PC-3 (cell line): ENCODE measurements around the gene FCN2. TPM values are rescaled to one million over a fixed set of nuclear protein-coding genes. Genes with fewer than 3 reads are reported as not detected.

Experiments
- ATAC-seq: fragments of 200-7000 bp; cut with Tn5 transposase; 2 replicates; pipeline ENCODE4 v1.9.1; 2020; ENCODE audit warnings: mild to moderate bottlenecking, moderate library complexity
- BruUV-seq: library from RNA; stranded (reverse); fragments of 400-500 nt; replicated peaks from 2 replicates; lab custom pipeline; 2021; lab: Mats Ljungman, UMichigan
- CTCF ChIA-PET: fragments of 300-600 bp; sonication (Branson Sonifier 250); formaldehyde crosslinking; loops from one replicate; lab custom pipeline; 2022; ENCODE audit warnings: antibody characterized with exemption; lab: Charles Lee
- POLR2A ChIA-PET: fragments of 300-600 bp; sonication (Branson Sonifier 250); formaldehyde crosslinking; loops from one replicate; lab custom pipeline; 2022; ENCODE audit warnings: antibody characterized with exemption; ENCODE audit not compliant: unreplicated experiment; lab: Charles Lee
- DNase-seq: peaks from one replicate; pipeline ENCODE4 v3.0.0-alpha.2; 2015
- H2AFZ ChIP-seq: fragments of 300-600 bp; sonication (generic); 2 replicates; pipeline ENCODE4 v1.6.0; 2016; ENCODE audit warnings: antibody characterized with exemption, low read length
- H3F3A ChIP-seq: fragments of 300-600 bp; sonication (generic); one replicate; pipeline ENCODE4 v1.6.0; 2017; ENCODE audit warnings: antibody characterized with exemption, low read length, control low read depth, mild to moderate bottlenecking; ENCODE audit not compliant: unreplicated experiment
- H3K27ac ChIP-seq: fragments of 300-600 bp; sonication (generic); 2 replicates; pipeline ENCODE4 v1.5.1; 2016; ENCODE audit warnings: mild to moderate bottlenecking, low read length
- H3K27me3 ChIP-seq: fragments of 300-600 bp; sonication (generic); 2 replicates; pipeline ENCODE4 v1.6.1; 2016; ENCODE audit warnings: low read length, mixed read lengths
- H3K36me3 ChIP-seq: fragments of 300-600 bp; sonication (generic); 2 replicates; pipeline ENCODE4 v1.6.1; 2016; ENCODE audit warnings: low read depth, mixed run types, low read length, mixed read lengths
- H3K4me1 ChIP-seq: fragments of 300-600 bp; sonication (generic); 2 replicates; pipeline ENCODE4 v1.5.1; 2016; ENCODE audit warnings: low read length; ENCODE audit not compliant: insufficient read depth
- H3K4me2 ChIP-seq: fragments of 300-600 bp; sonication (generic); 2 replicates; pipeline ENCODE4 v1.6.0; 2016; ENCODE audit warnings: low read length
- H3K4me3 ChIP-seq: fragments of 300-600 bp; sonication (generic); 2 replicates; pipeline ENCODE4 v1.5.1; 2016; ENCODE audit warnings: mild to moderate bottlenecking, low read length, mixed read lengths
- H3K79me2 ChIP-seq: fragments of 300-600 bp; sonication (generic); 2 replicates; pipeline ENCODE4 v1.6.1; 2017; ENCODE audit warnings: low read length, mixed read lengths
- H3K9ac ChIP-seq: fragments of 300-600 bp; sonication (generic); 2 replicates; pipeline ENCODE4 v1.6.0; 2016; ENCODE audit warnings: mild to moderate bottlenecking, low read length
- H3K9me2 ChIP-seq: fragments of 300-600 bp; sonication (generic); replicated peaks from 2 replicates; pipeline ENCODE4 v1.6.1; 2016; ENCODE audit warnings: mixed run types, low read length, mixed read lengths
- H3K9me3 ChIP-seq: fragments of 300-600 bp; sonication (generic); 2 replicates; pipeline ENCODE4 v1.6.1; 2016; ENCODE audit warnings: low read length, mixed read lengths
- H4K20me1 ChIP-seq: fragments of 300-600 bp; sonication (generic); 2 replicates; pipeline ENCODE4 v1.6.1; 2016; ENCODE audit warnings: low read length, mixed read lengths
- EZH2 ChIP-seq: fragments of 300-600 bp; sonication (generic); IDR thresholded peaks from one replicate; pipeline ENCODE4 v1.6.1; 2017; ENCODE audit warnings: antibody characterized with exemption, mild to moderate bottlenecking, low read length; ENCODE audit not compliant: unreplicated experiment
- EZH2phosphoT487 ChIP-seq: fragments of 300-600 bp; sonication (generic); IDR thresholded peaks from 2 replicates; pipeline ENCODE4 v1.6.1; 2018; ENCODE audit warnings: mild to moderate bottlenecking, antibody characterized with exemption, low read length, borderline replicate concordance
- intact Hi-C: fragments of 100-400 bp; cut with micrococcal nuclease; formaldehyde crosslinking; loops from 2 replicates; pipeline ENCODE4 v1.9.0; 2023
- total RNA-seq: library from RNA; depleted of rRNA; stranded (reverse); fragments of >200 nt; gene quantifications from 2 replicates; pipeline ENCODE4 v1.2.3, GENCODE V29; 2014
- TF ChIP-seq, protein P1 (sequence below): fragments of 300-600 bp; sonication (generic); conservative IDR thresholded peaks from 2 replicates; pipeline ENCODE4 v1.5.1; 2017; ENCODE audit warnings: antibody characterized with exemption, low read depth, mild to moderate bottlenecking, low read length

Gene FCN2
- total RNA-seq, 1 experiment from 2014 or later = not detected

DNA sequence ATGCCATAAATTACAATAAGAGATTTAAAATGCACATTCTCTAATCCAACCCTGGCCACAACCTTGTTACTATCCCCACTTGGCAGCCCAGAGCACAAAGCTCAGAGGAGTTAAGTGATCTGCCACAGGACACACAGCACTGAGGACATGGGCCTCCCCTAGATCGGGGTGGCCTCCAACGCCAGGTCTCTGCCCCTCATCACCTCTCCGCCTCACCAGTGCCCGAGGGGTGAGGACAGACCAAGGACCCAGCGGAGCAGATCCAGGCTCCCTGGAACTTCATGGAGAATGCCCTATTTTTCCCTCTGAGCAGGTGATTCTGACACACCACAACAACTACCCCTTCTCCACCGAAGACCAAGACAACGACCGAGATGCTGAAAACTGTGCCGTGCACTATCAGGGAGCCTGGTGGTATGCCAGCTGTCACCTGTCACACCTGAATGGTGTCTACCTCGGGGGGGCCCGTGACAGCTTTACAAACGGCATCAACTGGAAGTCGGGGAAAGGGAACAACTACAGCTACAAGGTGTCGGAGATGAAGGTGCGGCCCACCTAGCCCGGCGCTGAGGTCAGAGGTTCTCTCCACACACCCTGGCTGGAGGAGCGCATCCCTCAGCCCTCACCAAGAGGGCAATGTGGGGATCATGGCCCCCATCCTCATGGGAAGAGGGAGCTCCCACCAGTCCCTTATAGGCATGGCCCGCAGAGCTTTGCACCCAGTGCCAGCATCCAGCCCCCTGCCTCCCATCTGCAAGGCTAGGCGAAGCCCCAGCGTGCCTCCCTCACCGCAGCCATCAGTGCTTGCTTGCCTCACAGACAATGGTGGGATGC is 12.5 kb upstream of the FCN2 start:
- CTCF ChIA-PET = no interaction called here
- BruUV-seq = no TSS peak

DNA sequence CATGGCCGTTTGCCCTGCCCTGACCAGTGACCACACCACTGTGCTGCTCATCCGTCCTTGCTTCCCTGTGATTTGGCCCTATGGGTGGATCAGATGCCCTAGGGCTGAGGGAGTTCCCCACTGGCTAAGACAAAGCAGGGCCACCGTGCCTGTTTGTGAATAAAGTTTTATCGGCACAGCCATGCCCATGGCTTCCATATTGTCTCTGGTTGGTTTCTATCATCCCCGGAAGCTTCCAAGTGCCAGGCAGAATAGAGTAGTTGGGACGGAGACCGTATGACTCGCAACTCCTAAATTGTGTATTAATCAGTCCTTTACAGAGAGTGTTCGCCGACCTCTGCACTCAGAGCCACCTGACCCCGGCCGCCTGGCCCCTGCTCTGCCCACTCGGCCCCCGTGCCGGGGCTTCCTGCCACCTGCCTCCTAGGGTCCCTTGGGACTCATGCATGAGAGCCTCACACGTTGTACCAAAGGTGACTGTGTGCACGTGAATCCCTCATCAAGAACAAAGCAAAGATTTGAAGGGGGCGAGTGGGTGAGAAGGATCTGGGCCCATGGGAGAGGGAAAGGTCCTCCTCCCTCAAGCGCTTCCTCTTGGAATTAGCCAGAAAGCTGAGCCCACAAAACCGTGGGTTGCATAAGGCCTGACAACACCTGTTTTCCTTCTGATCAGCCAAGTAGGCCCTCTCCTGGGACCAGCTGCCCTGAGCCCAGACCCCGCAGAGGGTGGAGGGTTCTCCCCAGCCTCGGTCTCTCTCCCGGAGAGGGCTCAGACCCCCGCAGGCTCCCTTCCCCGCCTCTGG is 11.7 kb upstream of the FCN2 start:
- no peak overlapping the region for H3K4me2 ChIP-seq
- ATAC-seq (no peak), DNase-seq (no peak)
- H3K9me2 ChIP-seq = no peaks in the 10 kb centered on the region
- POLR2A ChIA-PET = no interaction called here
- peaks cover 4% of the 10 kb centered on the region; the same call in 1 of the 2 replicates for H3K27me3 ChIP-seq
- H4K20me1 ChIP-seq = no peaks in the 10 kb centered on the region
- CTCF ChIA-PET = no interaction called here
- no peaks in the 10 kb centered on the region for H3K79me2 ChIP-seq
- H2AFZ ChIP-seq = no peak overlapping the region
- no peaks in the 10 kb centered on the region for H3F3A ChIP-seq
- no peak overlapping the region for H3K9ac ChIP-seq
- H3K9me3 ChIP-seq = no peaks in the 10 kb centered on the region
- TF ChIP-seq EZH2 (no peak), EZH2phosphoT487 (no peak)
- TF ChIP-seq, protein P1, sequence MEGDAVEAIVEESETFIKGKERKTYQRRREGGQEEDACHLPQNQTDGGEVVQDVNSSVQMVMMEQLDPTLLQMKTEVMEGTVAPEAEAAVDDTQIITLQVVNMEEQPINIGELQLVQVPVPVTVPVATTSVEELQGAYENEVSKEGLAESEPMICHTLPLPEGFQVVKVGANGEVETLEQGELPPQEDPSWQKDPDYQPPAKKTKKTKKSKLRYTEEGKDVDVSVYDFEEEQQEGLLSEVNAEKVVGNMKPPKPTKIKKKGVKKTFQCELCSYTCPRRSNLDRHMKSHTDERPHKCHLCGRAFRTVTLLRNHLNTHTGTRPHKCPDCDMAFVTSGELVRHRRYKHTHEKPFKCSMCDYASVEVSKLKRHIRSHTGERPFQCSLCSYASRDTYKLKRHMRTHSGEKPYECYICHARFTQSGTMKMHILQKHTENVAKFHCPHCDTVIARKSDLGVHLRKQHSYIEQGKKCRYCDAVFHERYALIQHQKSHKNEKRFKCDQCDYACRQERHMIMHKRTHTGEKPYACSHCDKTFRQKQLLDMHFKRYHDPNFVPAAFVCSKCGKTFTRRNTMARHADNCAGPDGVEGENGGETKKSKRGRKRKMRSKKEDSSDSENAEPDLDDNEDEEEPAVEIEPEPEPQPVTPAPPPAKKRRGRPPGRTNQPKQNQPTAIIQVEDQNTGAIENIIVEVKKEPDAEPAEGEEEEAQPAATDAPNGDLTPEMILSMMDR = no peak
- no peaks in the 10 kb centered on the region for H3K36me3 ChIP-seq
- intact Hi-C loops = no loop called here
- no TSS peak for BruUV-seq
- H3K27ac ChIP-seq = no peak overlapping the region
- no peaks in the 10 kb centered on the region for H3K4me1 ChIP-seq
- no peak overlapping the region for H3K4me3 ChIP-seq

More for the DNA sequence above, 12.5 kb upstream of the FCN2 start:
- no peaks in the 10 kb centered on the region for H3K9me2 ChIP-seq
- intact Hi-C loops = no loop called here
- no peak overlapping the region for H3K9ac ChIP-seq
- TF ChIP-seq, protein P1 = no peak
- no peak for TF ChIP-seq EZH2
- TF ChIP-seq EZH2phosphoT487 = no peak
- H3K4me2 ChIP-seq = no peak overlapping the region
- POLR2A ChIA-PET = no interaction called here
- no peaks in the 10 kb centered on the region for H3K27me3 ChIP-seq
- DNase-seq = no peak
- no peaks in the 10 kb centered on the region for H3K79me2 ChIP-seq
- no peaks in the 10 kb centered on the region for H3K36me3 ChIP-seq
- H3K4me3 ChIP-seq = no peak overlapping the region
- H3K9me3 ChIP-seq = no peaks in the 10 kb centered on the region
- H3K27ac ChIP-seq = no peak overlapping the region
- no peak for ATAC-seq
- H2AFZ ChIP-seq = no peak overlapping the region
- H3F3A ChIP-seq = no peaks in the 10 kb centered on the region
- H4K20me1 ChIP-seq = no peaks in the 10 kb centered on the region
- no peaks in the 10 kb centered on the region for H3K4me1 ChIP-seq
